ENCODE measurements around the gene SYTL5. TPM values are rescaled to one million over a fixed set of nuclear protein-coding genes. Genes with fewer than 3 reads are reported as not detected.

Gene SYTL5
- total and polyA plus RNA-seq, 4 donors: 0.83 to 8.4 (median 1.5) TPM

DNA sequence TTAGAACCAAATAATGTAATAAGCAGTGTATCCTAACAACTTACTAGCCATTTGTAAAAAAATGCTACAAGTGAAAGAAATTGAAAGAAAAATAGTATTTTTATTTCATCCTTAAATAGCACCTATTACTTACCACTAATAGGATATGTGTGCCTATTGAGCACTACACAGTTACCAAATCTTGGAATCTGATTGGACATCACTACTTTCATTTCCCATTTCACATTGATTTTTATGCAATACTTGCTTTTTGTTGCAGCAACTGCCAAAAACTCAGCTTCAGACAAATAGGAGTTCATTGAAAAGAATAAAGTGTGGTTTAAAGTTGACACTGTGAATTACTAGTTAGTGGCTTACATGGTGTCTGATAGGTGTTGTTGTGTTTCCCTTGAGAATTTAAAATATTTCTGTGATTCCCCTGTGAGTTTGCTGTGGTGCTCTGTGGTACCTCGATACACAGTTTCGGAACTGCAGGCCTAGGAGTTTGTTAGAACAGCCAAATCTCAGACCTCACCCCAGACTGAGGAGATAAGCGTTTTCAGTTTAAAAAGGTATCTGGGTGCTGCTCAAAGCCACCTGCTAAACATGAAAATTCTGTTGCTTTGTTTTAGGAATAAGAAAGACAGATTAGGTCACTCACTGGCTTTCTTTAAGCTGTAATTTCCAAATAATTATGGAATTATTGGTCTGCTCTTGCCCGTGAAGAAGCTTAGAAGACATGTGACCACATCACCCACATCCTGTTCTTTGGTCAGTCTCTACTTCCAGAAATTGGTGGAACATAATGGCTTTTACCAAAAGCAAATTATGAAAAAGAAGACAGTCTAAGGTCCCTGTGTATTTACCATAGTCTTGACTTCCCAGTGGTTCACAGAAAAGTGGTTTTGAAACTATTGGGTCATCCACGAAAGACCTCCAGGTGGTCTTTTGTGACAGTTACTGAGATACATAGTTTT, 97.8 kb downstream of the SYTL5 start:
- no peak overlapping the region for H3K9ac ChIP-seq (ENCODE audit: insufficient read depth in 1 of 2, low read length in 2 of 2)
- no peak overlapping the region for H3K4me3 ChIP-seq
- no peak overlapping the region for H3K27ac ChIP-seq (ENCODE audit: low read depth in 1 of 2, low read length in 1 of 2)
- WGBS, 2 donors: 67 to 70% methylated on average over 5 of the region's 5 CpGs
- ATAC-seq (ENCODE audit: insufficient read depth, low FRiP score) (no peak), DNase-seq (no peak)
- peaks cover 0 to 7% (median 0%) of the 10 kb centered on the region in 3 donors for H3K27me3 ChIP-seq (ENCODE audit: control insufficient read depth in 3 of 3, insufficient read depth in 3 of 3, low read length in 2 of 3)
- peaks cover 0 to 4% (median 0%) of the 10 kb centered on the region in 4 donors for H3K9me3 ChIP-seq (ENCODE audit: control insufficient read depth in 4 of 4, insufficient read depth in 3 of 4, low read length in 3 of 4)
- H3K4me1 ChIP-seq (ENCODE audit: control insufficient read depth in 5 of 5, insufficient read depth in 5 of 5, low read length in 5 of 5): peaks cover 0 to 4% (median 0%) of the 10 kb centered on the region in 5 donors
- TF ChIP-seq, protein P1, sequence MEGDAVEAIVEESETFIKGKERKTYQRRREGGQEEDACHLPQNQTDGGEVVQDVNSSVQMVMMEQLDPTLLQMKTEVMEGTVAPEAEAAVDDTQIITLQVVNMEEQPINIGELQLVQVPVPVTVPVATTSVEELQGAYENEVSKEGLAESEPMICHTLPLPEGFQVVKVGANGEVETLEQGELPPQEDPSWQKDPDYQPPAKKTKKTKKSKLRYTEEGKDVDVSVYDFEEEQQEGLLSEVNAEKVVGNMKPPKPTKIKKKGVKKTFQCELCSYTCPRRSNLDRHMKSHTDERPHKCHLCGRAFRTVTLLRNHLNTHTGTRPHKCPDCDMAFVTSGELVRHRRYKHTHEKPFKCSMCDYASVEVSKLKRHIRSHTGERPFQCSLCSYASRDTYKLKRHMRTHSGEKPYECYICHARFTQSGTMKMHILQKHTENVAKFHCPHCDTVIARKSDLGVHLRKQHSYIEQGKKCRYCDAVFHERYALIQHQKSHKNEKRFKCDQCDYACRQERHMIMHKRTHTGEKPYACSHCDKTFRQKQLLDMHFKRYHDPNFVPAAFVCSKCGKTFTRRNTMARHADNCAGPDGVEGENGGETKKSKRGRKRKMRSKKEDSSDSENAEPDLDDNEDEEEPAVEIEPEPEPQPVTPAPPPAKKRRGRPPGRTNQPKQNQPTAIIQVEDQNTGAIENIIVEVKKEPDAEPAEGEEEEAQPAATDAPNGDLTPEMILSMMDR (IDR thresholded peaks at IDR 0.05; ENCODE audit: control extremely low read depth, extremely low read depth): no peak
- H3K36me3 ChIP-seq (ENCODE audit: control insufficient read depth in 4 of 4, insufficient read depth in 4 of 4, low read length in 4 of 4): no peaks in the 10 kb centered on the region

DNA sequence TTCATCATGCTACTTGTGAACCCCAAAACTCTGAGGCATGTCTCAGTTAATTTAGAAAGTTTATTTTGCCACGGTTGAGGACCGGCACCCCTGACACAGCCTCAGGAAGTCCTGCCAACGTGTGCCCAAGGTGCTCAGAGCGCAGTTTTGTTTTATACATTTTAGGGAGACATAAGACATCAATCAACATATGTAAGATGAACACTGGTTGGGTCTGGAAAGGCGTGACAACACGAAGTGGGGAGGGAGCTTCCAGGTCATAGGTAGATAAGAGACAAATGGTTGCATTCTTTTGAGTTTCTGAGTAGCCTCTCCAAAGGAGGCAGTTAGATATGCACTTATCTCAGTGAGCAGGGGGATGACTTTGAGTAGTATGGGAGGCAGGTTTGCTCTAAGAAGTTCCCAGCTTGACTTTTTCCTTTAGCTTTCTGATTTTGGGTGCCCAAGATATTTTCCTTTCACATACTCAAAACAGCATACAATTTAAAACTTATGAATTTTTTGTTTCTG, 98.9 kb downstream of the SYTL5 start:
- TF ChIP-seq, protein P1 (IDR thresholded peaks at IDR 0.05; ENCODE audit: control extremely low read depth, extremely low read depth): no peak
- Histone ChIP-seq H3K9ac (ENCODE audit: insufficient read depth in 1 of 2, low read length in 2 of 2) (no peak overlapping the region), H3K9me3 (ENCODE audit: control insufficient read depth in 4 of 4, insufficient read depth in 3 of 4, low read length in 3 of 4) (no peaks in the 10 kb centered on the region), H3K36me3 (ENCODE audit: control insufficient read depth in 4 of 4, insufficient read depth in 4 of 4, low read length in 4 of 4) (no peaks in the 10 kb centered on the region), H3K4me3 (no peak overlapping the region), H3K4me1 (ENCODE audit: control insufficient read depth in 5 of 5, insufficient read depth in 5 of 5, low read length in 5 of 5) (peaks cover 0 to 4% (median 0%) of the 10 kb centered on the region in 5 donors), H3K27ac (ENCODE audit: low read depth in 1 of 2, low read length in 1 of 2) (no peak overlapping the region), H3K27me3 (ENCODE audit: control insufficient read depth in 3 of 3, insufficient read depth in 3 of 3, low read length in 2 of 3) (peaks cover 0 to 10% (median 0%) of the 10 kb centered on the region in 3 donors)
- DNase-seq: no peak
- WGBS, 2 donors: 71 to 95% methylated on average over 6 of the region's 6 CpGs
- no peak for ATAC-seq (ENCODE audit: insufficient read depth, low FRiP score)

DNA sequence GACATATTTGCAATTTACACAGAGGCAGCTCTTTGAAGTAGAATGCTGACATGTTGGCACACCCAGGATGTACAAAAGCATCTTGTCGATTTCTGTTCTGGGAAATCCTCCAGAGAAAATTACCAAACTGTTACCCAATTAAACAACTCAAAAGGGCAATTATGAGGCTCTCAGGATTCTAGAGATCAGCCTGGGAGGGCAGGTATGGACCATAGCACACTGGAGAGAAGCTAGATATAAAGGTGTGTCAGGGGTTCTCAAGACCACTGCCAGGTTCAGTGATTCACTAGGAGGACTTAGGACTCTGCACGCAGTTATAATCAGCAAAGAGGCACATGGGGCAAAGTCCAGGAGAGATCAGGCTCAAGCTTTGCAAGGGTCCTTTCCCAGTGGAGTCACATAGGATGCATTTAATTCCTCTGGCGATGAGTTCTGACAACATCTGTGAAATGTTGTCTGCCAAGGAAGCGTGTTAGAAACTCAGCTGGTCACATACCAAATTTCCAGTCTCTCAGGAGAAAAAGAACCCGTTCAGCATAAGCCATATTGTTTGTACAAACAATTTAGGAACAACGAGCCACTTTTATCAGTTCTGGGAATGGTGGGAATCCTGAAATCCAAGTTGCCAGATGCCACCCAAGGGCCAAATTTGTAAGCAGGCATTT, 100.8 kb downstream of the SYTL5 start:
- WGBS, 2 donors: 56 to 71% methylated on average over 6 of the region's 6 CpGs
- ATAC-seq (ENCODE audit: insufficient read depth, low FRiP score): no peak
- peak in 2 of 3 donors; percentile 14 to 77 for DNase-seq

More for the DNA sequence above, 100.8 kb downstream of the SYTL5 start:
- Histone ChIP-seq H3K9ac (ENCODE audit: insufficient read depth in 1 of 2, low read length in 2 of 2) (no peak overlapping the region), H3K27me3 (ENCODE audit: control insufficient read depth in 3 of 3, insufficient read depth in 3 of 3, low read length in 2 of 3) (peaks cover 0 to 10% (median 0%) of the 10 kb centered on the region in 3 donors), H3K4me3 (no peak overlapping the region), H3K36me3 (ENCODE audit: control insufficient read depth in 4 of 4, insufficient read depth in 4 of 4, low read length in 4 of 4) (no peaks in the 10 kb centered on the region), H3K27ac (ENCODE audit: low read depth in 1 of 2, low read length in 1 of 2) (no peak overlapping the region), H3K4me1 (ENCODE audit: control insufficient read depth in 5 of 5, insufficient read depth in 5 of 5, low read length in 5 of 5) (peaks cover 0 to 4% (median 0%) of the 10 kb centered on the region in 5 donors), H3K9me3 (ENCODE audit: control insufficient read depth in 4 of 4, insufficient read depth in 3 of 4, low read length in 3 of 4) (no peaks in the 10 kb centered on the region)
- TF ChIP-seq, protein P1 (IDR thresholded peaks at IDR 0.05; ENCODE audit: control extremely low read depth, extremely low read depth): no peak
